Left ventricle myocardium inferior (tissue), 1 donor: ENCODE results near the gene C1orf226. TPM values are rescaled to one million over a fixed set of nuclear protein-coding genes. Genes with fewer than 3 reads are reported as not detected.

ENCODE experiments used
- DNase-seq: peaks from one replicate; pipeline ENCODE4 v3.0.0-alpha.2; 2020
- H3K27ac ChIP-seq: fragments of 200-600 bp; replicated peaks from 2 replicates; pipeline ENCODE4 v1.8.0; 2021
- H3K27me3 ChIP-seq: fragments of 200-600 bp; 2 replicates; pipeline ENCODE4 v1.8.0; 2021; ENCODE audit warnings: low read depth
- H3K36me3 ChIP-seq: fragments of 200-600 bp; 2 replicates; pipeline ENCODE4 v1.8.0; 2021
- H3K4me1 ChIP-seq: fragments of 200-600 bp; 2 replicates; pipeline ENCODE4 v1.8.0; 2021
- H3K4me3 ChIP-seq: fragments of 200-600 bp; 2 replicates; pipeline ENCODE4 v1.8.0; 2021; ENCODE audit warnings: mild to moderate bottlenecking, moderate library complexity
- H3K9me3 ChIP-seq: fragments of 200-600 bp; replicated peaks from 2 replicates; pipeline ENCODE4 v1.8.0; 2021
- intact Hi-C: fragments of 100-400 bp; cut with micrococcal nuclease; formaldehyde crosslinking; loops from one replicate; pipeline ENCODE4 v1.11.0; 2022
- total RNA-seq: library from RNA; stranded (reverse); fragmentation: NEBNext Ultra II Directional; extraction: Animal tissue kit (Norgen Biotek cat#: 25700); gene quantifications from one replicate; pipeline ENCODE4 v1.2.1, GENCODE V29; 2021
- TF ChIP-seq, protein P1 (sequence below): fragments of 200-600 bp; IDR thresholded peaks from 2 replicates; pipeline ENCODE4 v1.8.0; 2021; ENCODE audit warnings: antibody characterized with exemption, mild to moderate bottlenecking, borderline replicate concordance
- donor health status: DM: no; HTN: yes; CAD: no; lungs with severe emphysema.

Gene C1orf226
- total RNA-seq, 1 donor from 2014 or later = 8.7 TPM

DNA sequence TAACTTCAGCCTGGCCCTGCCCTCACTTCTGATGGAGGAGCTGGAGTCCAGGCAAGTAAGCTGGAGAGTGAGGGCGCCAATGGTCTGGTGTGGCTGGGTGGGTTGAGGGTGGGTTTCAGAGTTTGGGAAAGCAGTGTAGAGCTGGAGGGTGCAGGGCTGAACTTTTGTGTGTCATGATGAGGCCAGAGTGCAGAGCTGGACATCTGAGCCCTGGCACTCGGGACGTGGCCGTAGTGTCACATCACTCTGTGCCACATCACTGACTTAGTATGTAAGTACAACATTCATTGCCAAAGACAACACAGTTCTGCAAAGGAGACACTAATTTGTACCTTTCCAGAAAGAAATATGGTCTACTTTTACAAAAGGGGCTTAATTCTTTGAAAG lies 20.7 kb upstream of the C1orf226 start:
- intact Hi-C loops = no loop called here
- DNase-seq = no peak
- TF ChIP-seq, protein P1, sequence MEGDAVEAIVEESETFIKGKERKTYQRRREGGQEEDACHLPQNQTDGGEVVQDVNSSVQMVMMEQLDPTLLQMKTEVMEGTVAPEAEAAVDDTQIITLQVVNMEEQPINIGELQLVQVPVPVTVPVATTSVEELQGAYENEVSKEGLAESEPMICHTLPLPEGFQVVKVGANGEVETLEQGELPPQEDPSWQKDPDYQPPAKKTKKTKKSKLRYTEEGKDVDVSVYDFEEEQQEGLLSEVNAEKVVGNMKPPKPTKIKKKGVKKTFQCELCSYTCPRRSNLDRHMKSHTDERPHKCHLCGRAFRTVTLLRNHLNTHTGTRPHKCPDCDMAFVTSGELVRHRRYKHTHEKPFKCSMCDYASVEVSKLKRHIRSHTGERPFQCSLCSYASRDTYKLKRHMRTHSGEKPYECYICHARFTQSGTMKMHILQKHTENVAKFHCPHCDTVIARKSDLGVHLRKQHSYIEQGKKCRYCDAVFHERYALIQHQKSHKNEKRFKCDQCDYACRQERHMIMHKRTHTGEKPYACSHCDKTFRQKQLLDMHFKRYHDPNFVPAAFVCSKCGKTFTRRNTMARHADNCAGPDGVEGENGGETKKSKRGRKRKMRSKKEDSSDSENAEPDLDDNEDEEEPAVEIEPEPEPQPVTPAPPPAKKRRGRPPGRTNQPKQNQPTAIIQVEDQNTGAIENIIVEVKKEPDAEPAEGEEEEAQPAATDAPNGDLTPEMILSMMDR = no peak

DNA sequence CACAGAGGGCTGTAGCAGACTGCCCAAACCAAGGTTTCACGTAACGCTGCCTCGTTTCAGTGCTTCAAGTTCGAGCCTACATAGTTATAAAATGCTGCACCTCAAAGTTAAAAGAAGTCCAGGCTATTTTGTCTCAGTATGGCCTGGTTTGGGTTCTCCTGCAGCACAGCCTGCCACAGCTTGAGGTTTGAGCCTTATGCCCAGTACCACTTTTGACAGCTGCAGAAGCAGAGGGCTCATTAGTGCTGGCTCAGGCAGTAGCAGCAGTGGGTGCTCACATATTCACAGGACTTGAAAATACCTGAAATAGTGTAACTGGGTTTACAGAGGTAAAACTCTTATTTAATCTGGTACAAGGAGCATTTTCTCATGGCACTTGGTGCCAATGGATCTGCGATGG lies 20.2 kb upstream of the C1orf226 start:
- Histone ChIP-seq H3K36me3 (no peaks in the 10 kb centered on the region), H3K27ac (no peak overlapping the region), H3K4me3 (no peak overlapping the region), H3K27me3 (no peaks in the 10 kb centered on the region), H3K4me1 (no peaks in the 10 kb centered on the region), H3K9me3 (no peaks in the 10 kb centered on the region)
- DNase-seq = no peak
- intact Hi-C loops = no loop called here
- TF ChIP-seq, protein P1 = no peak

More for the DNA sequence above, 20.7 kb upstream of the C1orf226 start:
- H3K4me1 ChIP-seq = no peaks in the 10 kb centered on the region
- no peaks in the 10 kb centered on the region for H3K27me3 ChIP-seq
- H3K9me3 ChIP-seq = no peaks in the 10 kb centered on the region
- no peaks in the 10 kb centered on the region for H3K36me3 ChIP-seq
- H3K27ac ChIP-seq = no peak overlapping the region
- H3K4me3 ChIP-seq = no peak overlapping the region

DNA sequence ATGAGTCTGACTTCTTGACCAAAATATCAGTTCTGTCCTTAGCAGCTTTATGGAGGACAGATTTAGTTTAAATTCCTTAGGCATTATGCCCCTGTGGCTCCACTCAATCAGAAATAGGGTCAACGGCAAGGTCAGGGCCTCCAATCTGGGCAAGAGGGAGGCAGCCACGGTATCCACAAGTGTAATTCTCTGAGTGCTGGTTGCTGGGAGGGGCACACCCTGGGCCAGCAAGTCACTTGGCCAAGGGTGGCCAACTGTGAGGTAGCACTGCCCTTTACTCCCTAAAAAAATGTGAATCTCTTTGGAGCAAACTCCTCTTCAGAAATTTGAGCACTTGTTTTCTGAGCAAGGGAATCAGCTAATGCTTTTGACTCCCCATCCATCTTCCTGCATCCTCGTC lies 17.7 kb upstream of the C1orf226 start:
- no peak overlapping the region for H3K4me3 ChIP-seq
- H3K27ac ChIP-seq = no peak overlapping the region
- intact Hi-C loops = no loop called here
- H3K27me3 ChIP-seq = no peaks in the 10 kb centered on the region
- no peaks in the 10 kb centered on the region for H3K36me3 ChIP-seq
- H3K4me1 ChIP-seq = no peaks in the 10 kb centered on the region
- H3K9me3 ChIP-seq = no peaks in the 10 kb centered on the region
- TF ChIP-seq, protein P1 = no peak
- no peak for DNase-seq

DNA sequence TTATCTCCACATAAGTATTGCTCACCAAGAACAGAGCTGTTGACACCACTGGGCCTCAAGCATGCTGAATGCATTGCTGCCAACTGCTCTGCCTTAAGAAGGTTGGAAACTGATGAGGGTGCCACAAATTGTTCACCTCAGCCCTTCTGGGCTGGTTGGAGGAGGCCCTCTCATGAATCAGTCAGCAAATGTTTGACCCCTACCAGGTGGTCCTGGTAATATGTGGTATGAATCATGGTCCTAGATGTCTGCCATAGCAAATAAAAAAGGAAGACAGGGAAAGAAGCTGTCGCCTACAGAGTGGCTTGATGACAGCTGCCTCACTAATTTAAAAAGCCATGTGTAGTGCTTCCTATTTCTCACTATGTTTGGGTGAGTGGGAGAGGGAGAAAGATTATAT lies 17.0 kb upstream of the C1orf226 start:
- Histone ChIP-seq H3K36me3 (no peaks in the 10 kb centered on the region), H3K4me3 (no peak overlapping the region), H3K27ac (no peak overlapping the region), H3K4me1 (no peaks in the 10 kb centered on the region), H3K27me3 (no peaks in the 10 kb centered on the region), H3K9me3 (no peaks in the 10 kb centered on the region)
- TF ChIP-seq, protein P1 = no peak
- intact Hi-C loops = no loop called here
- no peak for DNase-seq

DNA sequence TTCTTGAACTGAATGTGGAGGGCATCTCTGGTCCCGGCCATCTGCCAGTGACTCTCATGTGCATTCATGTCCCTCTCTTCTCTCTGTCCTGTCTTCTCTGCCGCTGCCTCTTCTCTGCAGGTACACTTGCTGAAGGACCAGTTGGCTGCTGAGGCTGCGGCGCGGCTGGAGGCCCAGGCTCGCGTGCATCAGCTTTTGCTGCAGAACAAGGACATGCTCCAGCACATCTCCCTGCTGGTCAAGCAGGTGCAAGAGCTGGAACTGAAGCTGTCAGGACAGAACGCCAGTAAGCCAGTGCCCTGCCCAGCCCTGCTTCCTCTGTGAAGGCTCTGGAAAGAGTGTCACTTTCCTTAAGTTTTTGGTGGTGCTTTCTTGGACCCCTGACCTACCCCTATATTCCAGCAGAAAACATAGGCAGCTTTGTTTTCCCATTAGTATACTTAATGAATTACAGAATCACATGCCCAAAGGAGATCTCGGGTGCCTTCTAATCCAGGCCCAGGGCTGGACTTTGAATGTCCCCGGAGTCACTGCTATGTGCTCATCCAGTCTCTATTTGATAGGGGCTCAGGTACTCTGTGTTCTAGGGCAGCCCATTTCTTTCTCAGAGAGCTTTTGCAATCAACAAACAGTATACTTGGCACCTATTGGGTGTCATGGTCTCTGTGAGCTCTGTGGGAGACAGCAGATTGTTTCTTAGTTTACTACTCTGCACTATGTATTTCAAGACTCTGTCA lies 16.1 kb upstream of the C1orf226 start:
- no peak overlapping the region for H3K4me3 ChIP-seq
- H3K4me1 ChIP-seq = no peaks in the 10 kb centered on the region
- no peaks in the 10 kb centered on the region for H3K27me3 ChIP-seq
- intact Hi-C loops = no loop called here
- TF ChIP-seq, protein P1 = no peak
- H3K9me3 ChIP-seq = no peaks in the 10 kb centered on the region
- H3K36me3 ChIP-seq = no peaks in the 10 kb centered on the region
- no peak for DNase-seq
- H3K27ac ChIP-seq = no peak overlapping the region
